ENCODE data around the gene PDZD2.

PDZD2 gene

GRCh38 chr5:31604644-31605043 lies 34.3 kb upstream of the PDZD2 start:
- no peak for TF ChIP-seq CTCF (IDR thresholded peaks at IDR 0.05; ENCODE audit: low read depth, low read length)
- no peak overlapping the region for H3K4me3 ChIP-seq (ENCODE audit: low read depth, low read length)
- H3K36me3 ChIP-seq: no peaks in the 10 kb centered on the region
- no peak for DNase-seq
- H3K27me3 ChIP-seq (ENCODE audit: insufficient read depth, low read depth, severe bottlenecking): no peaks in the 10 kb centered on the region
- no peaks in the 10 kb centered on the region for H3K9me3 ChIP-seq (ENCODE audit: severe bottlenecking)
- H3K27ac ChIP-seq: no peak overlapping the region

- Histone ChIP-seq H3K36me3 (no peaks in the 10 kb centered on the region), H3K27ac (no peak overlapping the region), H3K27me3 (ENCODE audit: insufficient read depth, low read depth, severe bottlenecking) (no peaks in the 10 kb centered on the region), H3K9me3 (ENCODE audit: severe bottlenecking) (no peaks in the 10 kb centered on the region), H3K4me3 (ENCODE audit: low read depth, low read length) (no peak overlapping the region)
- TF ChIP-seq CTCF (IDR thresholded peaks at IDR 0.05; ENCODE audit: low read depth, low read length): no peak
- DNase-seq: no peak
Measured at GRCh38 chr5:31605920-31606319, 33.0 kb upstream of the PDZD2 start.

- DNase-seq: no peak
- Histone ChIP-seq H3K9me3 (ENCODE audit: severe bottlenecking) (no peaks in the 10 kb centered on the region), H3K4me3 (ENCODE audit: low read depth, low read length) (no peak overlapping the region), H3K27ac (no peak overlapping the region), H3K36me3 (no peaks in the 10 kb centered on the region), H3K27me3 (ENCODE audit: insufficient read depth, low read depth, severe bottlenecking) (no peaks in the 10 kb centered on the region)
- TF ChIP-seq CTCF (IDR thresholded peaks at IDR 0.05; ENCODE audit: low read depth, low read length): no peak
Measured at GRCh38 chr5:31607546-31607945, 31.4 kb upstream of the PDZD2 start.

GRCh38 chr5:31611002-31611401 lies 27.9 kb upstream of the PDZD2 start:
- H3K27me3 ChIP-seq (ENCODE audit: insufficient read depth, low read depth, severe bottlenecking): no peaks in the 10 kb centered on the region
- no peak for DNase-seq
- no peak for TF ChIP-seq CTCF (IDR thresholded peaks at IDR 0.05; ENCODE audit: low read depth, low read length)
- no peaks in the 10 kb centered on the region for H3K9me3 ChIP-seq (ENCODE audit: severe bottlenecking)
- no peak overlapping the region for H3K4me3 ChIP-seq (ENCODE audit: low read depth, low read length)
- no peaks in the 10 kb centered on the region for H3K36me3 ChIP-seq
- H3K27ac ChIP-seq: no peak overlapping the region

GRCh38 chr5:31613651-31614050 lies 25.3 kb upstream of the PDZD2 start:
- no peak for TF ChIP-seq CTCF (IDR thresholded peaks at IDR 0.05; ENCODE audit: low read depth, low read length)
- Histone ChIP-seq H3K36me3 (no peaks in the 10 kb centered on the region), H3K27me3 (ENCODE audit: insufficient read depth, low read depth, severe bottlenecking) (no peaks in the 10 kb centered on the region), H3K27ac (no peak overlapping the region), H3K4me3 (ENCODE audit: low read depth, low read length) (no peak overlapping the region), H3K9me3 (ENCODE audit: severe bottlenecking) (peaks cover 6% of the 10 kb centered on the region)
- no peak for DNase-seq

- Histone ChIP-seq H3K4me3 (ENCODE audit: low read depth, low read length) (no peak overlapping the region), H3K27me3 (ENCODE audit: insufficient read depth, low read depth, severe bottlenecking) (no peaks in the 10 kb centered on the region), H3K27ac (no peak overlapping the region), H3K9me3 (ENCODE audit: severe bottlenecking) (peaks cover 6% of the 10 kb centered on the region), H3K36me3 (no peaks in the 10 kb centered on the region)
- TF ChIP-seq CTCF (IDR thresholded peaks at IDR 0.05; ENCODE audit: low read depth, low read length): no peak
- DNase-seq: no peak
Measured at GRCh38 chr5:31614151-31615020, 24.5 kb upstream of the PDZD2 start.

Measured in WERI-Rb-1 (cell line).